SK-N-SH (cell line): Measurements from ENCODE around the gene MFSD11.

Experiments used
- JUND ChIP-seq: IDR thresholded peaks from 2 replicates; pipeline ENCODE4 v1.4.0; 2012
- MXI1 ChIP-seq: IDR thresholded peaks from 2 replicates; pipeline ENCODE4 v1.6.1; 2012; ENCODE audit warnings: mild to moderate bottlenecking, low read depth, low read length, improper control_type of control experiment
- RCOR1 ChIP-seq: fragments of 150-350 bp; IDR thresholded peaks from 2 replicates; pipeline ENCODE4 v1.6.1; 2017; ENCODE audit warnings: antibody characterized with exemption, low read length
- SIN3A ChIP-seq: IDR thresholded peaks from 2 replicates; pipeline ENCODE4 v1.6.1; 2012; ENCODE audit warnings: low read depth, mild to moderate bottlenecking, low read length, moderate library complexity, borderline replicate concordance
- SMC3 ChIP-seq: IDR thresholded peaks from 2 replicates; pipeline ENCODE4 v1.6.1; 2012; ENCODE audit warnings: low read depth, low read length, improper control_type of control experiment
- TF ChIP-seq, protein P1 (sequence below): fragments of 200-600 bp; sonication (generic); IDR thresholded peaks from 2 replicates; pipeline ENCODE4 v1.6.1; 2017; ENCODE audit warnings: antibody characterized with exemption, mild to moderate bottlenecking, moderate library complexity
- TF ChIP-seq, protein P2 (sequence below): IDR thresholded peaks from 2 replicates; pipeline ENCODE4 v1.6.1; 2012; ENCODE audit warnings: mild to moderate bottlenecking, low read depth, low read length, moderate library complexity
- TF ChIP-seq, protein P3 (sequence below): IDR thresholded peaks from 2 replicates; pipeline ENCODE4; 2012

DNA sequence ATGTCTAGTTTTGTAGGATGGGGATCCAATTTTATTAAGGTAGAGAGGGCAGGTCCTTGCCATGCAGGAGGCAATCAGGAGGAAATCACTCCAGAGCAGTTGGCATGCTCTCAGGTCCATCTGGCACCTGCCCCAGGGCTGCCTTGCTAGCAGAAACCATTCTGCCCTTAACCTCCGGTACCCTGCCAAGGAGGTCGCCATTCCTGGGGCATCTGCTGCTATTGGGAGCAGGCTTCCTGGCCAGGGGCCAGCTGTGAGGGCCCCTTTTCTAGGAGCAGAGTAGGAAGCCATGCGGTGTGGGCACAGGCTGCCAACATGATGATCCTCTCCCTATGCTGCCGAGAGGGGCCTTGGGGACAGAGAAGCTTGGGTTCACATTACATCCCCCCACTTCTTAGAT is 82.6 kb downstream of the MFSD11 start:
- TF ChIP-seq, protein P1, sequence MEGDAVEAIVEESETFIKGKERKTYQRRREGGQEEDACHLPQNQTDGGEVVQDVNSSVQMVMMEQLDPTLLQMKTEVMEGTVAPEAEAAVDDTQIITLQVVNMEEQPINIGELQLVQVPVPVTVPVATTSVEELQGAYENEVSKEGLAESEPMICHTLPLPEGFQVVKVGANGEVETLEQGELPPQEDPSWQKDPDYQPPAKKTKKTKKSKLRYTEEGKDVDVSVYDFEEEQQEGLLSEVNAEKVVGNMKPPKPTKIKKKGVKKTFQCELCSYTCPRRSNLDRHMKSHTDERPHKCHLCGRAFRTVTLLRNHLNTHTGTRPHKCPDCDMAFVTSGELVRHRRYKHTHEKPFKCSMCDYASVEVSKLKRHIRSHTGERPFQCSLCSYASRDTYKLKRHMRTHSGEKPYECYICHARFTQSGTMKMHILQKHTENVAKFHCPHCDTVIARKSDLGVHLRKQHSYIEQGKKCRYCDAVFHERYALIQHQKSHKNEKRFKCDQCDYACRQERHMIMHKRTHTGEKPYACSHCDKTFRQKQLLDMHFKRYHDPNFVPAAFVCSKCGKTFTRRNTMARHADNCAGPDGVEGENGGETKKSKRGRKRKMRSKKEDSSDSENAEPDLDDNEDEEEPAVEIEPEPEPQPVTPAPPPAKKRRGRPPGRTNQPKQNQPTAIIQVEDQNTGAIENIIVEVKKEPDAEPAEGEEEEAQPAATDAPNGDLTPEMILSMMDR: no peak
- no peak for TF ChIP-seq SIN3A
- no peak for TF ChIP-seq JUND
- TF ChIP-seq, protein P2, sequence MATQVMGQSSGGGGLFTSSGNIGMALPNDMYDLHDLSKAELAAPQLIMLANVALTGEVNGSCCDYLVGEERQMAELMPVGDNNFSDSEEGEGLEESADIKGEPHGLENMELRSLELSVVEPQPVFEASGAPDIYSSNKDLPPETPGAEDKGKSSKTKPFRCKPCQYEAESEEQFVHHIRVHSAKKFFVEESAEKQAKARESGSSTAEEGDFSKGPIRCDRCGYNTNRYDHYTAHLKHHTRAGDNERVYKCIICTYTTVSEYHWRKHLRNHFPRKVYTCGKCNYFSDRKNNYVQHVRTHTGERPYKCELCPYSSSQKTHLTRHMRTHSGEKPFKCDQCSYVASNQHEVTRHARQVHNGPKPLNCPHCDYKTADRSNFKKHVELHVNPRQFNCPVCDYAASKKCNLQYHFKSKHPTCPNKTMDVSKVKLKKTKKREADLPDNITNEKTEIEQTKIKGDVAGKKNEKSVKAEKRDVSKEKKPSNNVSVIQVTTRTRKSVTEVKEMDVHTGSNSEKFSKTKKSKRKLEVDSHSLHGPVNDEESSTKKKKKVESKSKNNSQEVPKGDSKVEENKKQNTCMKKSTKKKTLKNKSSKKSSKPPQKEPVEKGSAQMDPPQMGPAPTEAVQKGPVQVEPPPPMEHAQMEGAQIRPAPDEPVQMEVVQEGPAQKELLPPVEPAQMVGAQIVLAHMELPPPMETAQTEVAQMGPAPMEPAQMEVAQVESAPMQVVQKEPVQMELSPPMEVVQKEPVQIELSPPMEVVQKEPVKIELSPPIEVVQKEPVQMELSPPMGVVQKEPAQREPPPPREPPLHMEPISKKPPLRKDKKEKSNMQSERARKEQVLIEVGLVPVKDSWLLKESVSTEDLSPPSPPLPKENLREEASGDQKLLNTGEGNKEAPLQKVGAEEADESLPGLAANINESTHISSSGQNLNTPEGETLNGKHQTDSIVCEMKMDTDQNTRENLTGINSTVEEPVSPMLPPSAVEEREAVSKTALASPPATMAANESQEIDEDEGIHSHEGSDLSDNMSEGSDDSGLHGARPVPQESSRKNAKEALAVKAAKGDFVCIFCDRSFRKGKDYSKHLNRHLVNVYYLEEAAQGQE: no peak
- no peak for TF ChIP-seq MXI1
- TF ChIP-seq, protein P3, sequence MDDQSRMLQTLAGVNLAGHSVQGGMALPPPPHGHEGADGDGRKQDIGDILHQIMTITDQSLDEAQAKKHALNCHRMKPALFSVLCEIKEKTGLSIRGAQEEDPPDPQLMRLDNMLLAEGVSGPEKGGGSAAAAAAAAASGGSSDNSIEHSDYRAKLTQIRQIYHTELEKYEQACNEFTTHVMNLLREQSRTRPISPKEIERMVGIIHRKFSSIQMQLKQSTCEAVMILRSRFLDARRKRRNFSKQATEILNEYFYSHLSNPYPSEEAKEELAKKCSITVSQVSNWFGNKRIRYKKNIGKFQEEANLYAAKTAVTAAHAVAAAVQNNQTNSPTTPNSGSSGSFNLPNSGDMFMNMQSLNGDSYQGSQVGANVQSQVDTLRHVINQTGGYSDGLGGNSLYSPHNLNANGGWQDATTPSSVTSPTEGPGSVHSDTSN: no peak
- TF ChIP-seq SMC3: no peak; the same call in 1 of the 2 replicates
- peak; percentile 63; the same call in 1 of the 2 replicates for TF ChIP-seq RCOR1
